Loucy (cell line): ENCODE results near the gene ZNF549.
"Not testable (repeated sequence)": the region's sequence is repeated elsewhere in the genome, so short reads cannot be mapped to it uniquely, and the experiment has no call there.

Source experiments
- CTCF ChIP-seq: fragments of 200-600 bp; sonication (generic); conservative IDR thresholded peaks from 2 replicates; pipeline ENCODE4 v1.5.1; 2014; ENCODE audit warnings: mild to moderate bottlenecking, antibody characterized with exemption, low read length
- EZH2phosphoT487 ChIP-seq: fragments of 200-600 bp; IDR thresholded peaks from 2 replicates; pipeline ENCODE4 v1.6.1; 2018; ENCODE audit warnings: antibody characterized with exemption, mild to moderate bottlenecking, moderate library complexity, borderline replicate concordance

GRCh38 chr19:57499332-57499679, 27.9 kb upstream of the ZNF549 start:
- not testable (repeated sequence) for TF ChIP-seq CTCF, EZH2phosphoT487
